Activated CD8-positive, alpha-beta memory T cell treated with anti-CD3 and anti-CD28 coated beads, Interleukin-2, amount 10 ng/mL, durations not matched to agents 7 days and 5 days (primary cell): ENCODE measurements around the gene IDH1. TPM values are rescaled to one million over a fixed set of nuclear protein-coding genes. Genes with fewer than 3 reads are reported as not detected.
"Not testable (repeated sequence)": the region's sequence is repeated elsewhere in the genome, so short reads cannot be mapped to it uniquely, and the experiment has no call there.

ENCODE experiments used
- ATAC-seq: fragments of 150-1000 bp; cut with Tn5 transposase; one replicate; pipeline ENCODE4 v1.10.0; 2021; ENCODE audit warnings: moderate library complexity
- CTCF ChIA-PET: fragments of 350-600 bp; sonication (Branson Sonifier 250); formaldehyde crosslinking; loops from one replicate; lab custom pipeline; 2021; ENCODE audit warnings: antibody characterized with exemption; lab: Charles Lee
- DNase-seq: peaks from one replicate; pipeline ENCODE4 v3.0.0-alpha.2; 2020
- H3K27ac Mint-ChIP-seq: one replicate; pipeline ENCODE4 v1.8.0; 2021; ENCODE audit warnings: mild to moderate bottlenecking, mixed read lengths
- H3K27me3 Mint-ChIP-seq: one replicate; pipeline ENCODE4 v1.8.0; 2021; ENCODE audit warnings: mixed read lengths
- H3K36me3 Mint-ChIP-seq: one replicate; pipeline ENCODE4 v1.8.0; 2021; ENCODE audit warnings: mild to moderate bottlenecking, mixed read lengths
- H3K4me1 Mint-ChIP-seq: one replicate; pipeline ENCODE4 v1.8.0; 2021; ENCODE audit warnings: mixed read lengths
- H3K4me3 Mint-ChIP-seq: one replicate; pipeline ENCODE4 v1.8.0; 2021; ENCODE audit warnings: mild to moderate bottlenecking, moderate library complexity, mixed read lengths
- H3K9me3 Mint-ChIP-seq: one replicate; pipeline ENCODE4 v1.8.0; 2022; ENCODE audit warnings: low read depth, mixed read lengths
- total RNA-seq, 2 experiments: library from RNA; stranded (reverse); gene quantifications; one replicate each; pipeline ENCODE4 v1.2.3, GENCODE V29; 2021

IDH1 gene
- total RNA-seq, 2 experiments from 2014 or later = 39.7 to 45.6 TPM

GRCh38 chr2:208227581-208228232 is 27.2 kb downstream of the IDH1 start:
- Mint-ChIP-seq H3K27me3 (no peaks in the 10 kb centered on the region), H3K36me3 (no peaks in the 10 kb centered on the region), H3K4me3 (no peak overlapping the region), H3K27ac (no peak overlapping the region), H3K4me1 (no peaks in the 10 kb centered on the region), H3K9me3 (peaks cover 3% of the 10 kb centered on the region)
- DNase-seq = no peak
- CTCF ChIA-PET = no interaction called here
- no peak for ATAC-seq

- Mint-ChIP-seq H3K4me1 (no peaks in the 10 kb centered on the region), H3K27ac (no peak overlapping the region), H3K36me3 (no peaks in the 10 kb centered on the region), H3K27me3 (no peaks in the 10 kb centered on the region), H3K4me3 (no peak overlapping the region), H3K9me3 (no peaks in the 10 kb centered on the region)
- no peak for ATAC-seq
- no peak for DNase-seq
- CTCF ChIA-PET = interaction anchor here (0.9 kb wide), 1 partner anchor 29 kb away, joined by 3 read pairs; no protein-coding TSS in a partner anchor
Measured at GRCh38 chr2:208224802-208225201, 30.1 kb downstream of the IDH1 start.

- ATAC-seq (no peak), DNase-seq (no peak)
- H3K36me3 Mint-ChIP-seq = no peaks in the 10 kb centered on the region
- H3K4me1 Mint-ChIP-seq = no peaks in the 10 kb centered on the region
- H3K27ac Mint-ChIP-seq = no peak overlapping the region
- H3K27me3 Mint-ChIP-seq = no peaks in the 10 kb centered on the region
- no peaks in the 10 kb centered on the region for H3K9me3 Mint-ChIP-seq
- no peak overlapping the region for H3K4me3 Mint-ChIP-seq
- CTCF ChIA-PET = no interaction called here
Measured at GRCh38 chr2:208222351-208222750, 32.5 kb downstream of the IDH1 start.

GRCh38 chr2:208221873-208222272 is 33.0 kb downstream of the IDH1 start:
- CTCF ChIA-PET, ATAC-seq, DNase-seq, H3K27ac Mint-ChIP-seq, H3K4me3 Mint-ChIP-seq, H3K4me1 Mint-ChIP-seq, H3K9me3 Mint-ChIP-seq, H3K27me3 Mint-ChIP-seq, H3K36me3 Mint-ChIP-seq: not testable (repeated sequence)

GRCh38 chr2:208210688-208211451 is 44.0 kb downstream of the IDH1 start:
- Mint-ChIP-seq H3K36me3 (no peaks in the 10 kb centered on the region), H3K4me3 (no peak overlapping the region), H3K9me3 (no peaks in the 10 kb centered on the region), H3K27ac (no peak overlapping the region), H3K4me1 (peaks cover 1% of the 10 kb centered on the region), H3K27me3 (peaks cover 2% of the 10 kb centered on the region)
- CTCF ChIA-PET = no interaction called here
- no peak for ATAC-seq
- no peak for DNase-seq

- H3K36me3 Mint-ChIP-seq = no peaks in the 10 kb centered on the region
- no peak overlapping the region for H3K27ac Mint-ChIP-seq
- no peak for DNase-seq
- ATAC-seq = no peak
- peaks cover 2% of the 10 kb centered on the region for H3K27me3 Mint-ChIP-seq
- no peak overlapping the region for H3K4me3 Mint-ChIP-seq
- CTCF ChIA-PET = no interaction called here
- peaks cover 2% of the 10 kb centered on the region for H3K4me1 Mint-ChIP-seq
- no peaks in the 10 kb centered on the region for H3K9me3 Mint-ChIP-seq
Measured at GRCh38 chr2:208208335-208209085, 46.4 kb downstream of the IDH1 start.

GRCh38 chr2:208207769-208208168 is 47.1 kb downstream of the IDH1 start:
- no peaks in the 10 kb centered on the region for H3K9me3 Mint-ChIP-seq
- H3K4me3 Mint-ChIP-seq = no peak overlapping the region
- H3K36me3 Mint-ChIP-seq = no peaks in the 10 kb centered on the region
- CTCF ChIA-PET = no interaction called here
- DNase-seq = no peak
- ATAC-seq = no peak
- peaks cover 2% of the 10 kb centered on the region for H3K4me1 Mint-ChIP-seq
- peaks cover 2% of the 10 kb centered on the region for H3K27me3 Mint-ChIP-seq
- H3K27ac Mint-ChIP-seq = no peak overlapping the region

GRCh38 chr2:208204166-208204565 is 50.7 kb downstream of the IDH1 start:
- Mint-ChIP-seq H3K27ac (no peak overlapping the region), H3K4me1 (peaks cover 2% of the 10 kb centered on the region), H3K4me3 (no peak overlapping the region), H3K36me3 (no peaks in the 10 kb centered on the region), H3K27me3 (no peaks in the 10 kb centered on the region), H3K9me3 (no peaks in the 10 kb centered on the region)
- ATAC-seq = no peak
- DNase-seq = no peak
- CTCF ChIA-PET = no interaction called here

- Mint-ChIP-seq H3K27me3 (peaks cover 10% of the 10 kb centered on the region), H3K36me3 (no peaks in the 10 kb centered on the region), H3K9me3 (no peaks in the 10 kb centered on the region), H3K4me1 (no peaks in the 10 kb centered on the region), H3K27ac (no peak overlapping the region), H3K4me3 (no peak overlapping the region)
- CTCF ChIA-PET = interaction anchor here (1.1 kb wide), 1 partner anchor 59 kb away, joined by 4 read pairs; no protein-coding TSS in a partner anchor
- DNase-seq = no peak
- ATAC-seq = no peak
Measured at GRCh38 chr2:208195531-208195930, 59.3 kb downstream of the IDH1 start.

GRCh38 chr2:208192611-208193236 is 62.1 kb downstream of the IDH1 start:
- CTCF ChIA-PET = interaction anchor here (0.7 to 1.3 kb wide), 2 partner anchors 16 to 18 kb away, joined by 3 read pairs; no protein-coding TSS in a partner anchor
- H3K4me3 Mint-ChIP-seq = no peak overlapping the region
- ATAC-seq = no peak
- H3K27me3 Mint-ChIP-seq = peaks cover 2% of the 10 kb centered on the region
- no peaks in the 10 kb centered on the region for H3K9me3 Mint-ChIP-seq
- H3K27ac Mint-ChIP-seq = no peak overlapping the region
- H3K36me3 Mint-ChIP-seq = no peaks in the 10 kb centered on the region
- no peaks in the 10 kb centered on the region for H3K4me1 Mint-ChIP-seq
- no peak for DNase-seq

GRCh38 chr2:208189810-208190503 is 64.9 kb downstream of the IDH1 start, which contains the start of gene C2orf80:
TSS of gene C2orf80 (minus strand) at chr2:208190030. CDS start at chr2:208186986, 3,044 bp downstream.
- CTCF ChIA-PET = no interaction called here

GRCh38 chr2:208189069-208189809 is 65.6 kb downstream of the IDH1 start:
- Mint-ChIP-seq H3K27ac (no peak overlapping the region), H3K27me3 (peaks cover 13% of the 10 kb centered on the region), H3K9me3 (no peaks in the 10 kb centered on the region), H3K4me1 (peaks cover 3% of the 10 kb centered on the region), H3K36me3 (no peaks in the 10 kb centered on the region), H3K4me3 (no peak overlapping the region)
- ATAC-seq (no peak), DNase-seq (no peak)
- CTCF ChIA-PET = no interaction called here

More at GRCh38 chr2:208189810-208190503, 64.9 kb downstream of the IDH1 start, which contains the start of gene C2orf80:
- peaks cover 6% of the 10 kb centered on the region for H3K27me3 Mint-ChIP-seq
- no peaks in the 10 kb centered on the region for H3K9me3 Mint-ChIP-seq
- H3K4me3 Mint-ChIP-seq = no peak within 1 kb of the TSS
- H3K27ac Mint-ChIP-seq = no peak within 1 kb of the TSS
- no peaks in the 10 kb centered on the region for H3K36me3 Mint-ChIP-seq
- peaks cover 3% of the 10 kb centered on the region for H3K4me1 Mint-ChIP-seq
- DNase-seq = no peak
- no peak for ATAC-seq
